Renal cortical epithelial cell (primary cell): Measurements from ENCODE around the gene ZNF692. TPM values are rescaled to one million over a fixed set of nuclear protein-coding genes. Genes with fewer than 3 reads are reported as not detected.
"Not testable (repeated sequence)": the region's sequence is repeated elsewhere in the genome, so short reads cannot be mapped to it uniquely, and the experiment has no call there.

Experiments used
- DNase-seq: peaks from one replicate; pipeline ENCODE4 v3.0.0-alpha.2; 2011; ENCODE audit warnings: low read depth
- total RNA-seq: library from RNA; depleted of rRNA; stranded (reverse); fragments of >200 nt; gene quantifications from 2 replicates; pipeline ENCODE4 v1.2.3, GENCODE V29; 2014

ZNF692 gene
- total RNA-seq, 1 donor from 2014 or later, result 19.6 TPM

DNA sequence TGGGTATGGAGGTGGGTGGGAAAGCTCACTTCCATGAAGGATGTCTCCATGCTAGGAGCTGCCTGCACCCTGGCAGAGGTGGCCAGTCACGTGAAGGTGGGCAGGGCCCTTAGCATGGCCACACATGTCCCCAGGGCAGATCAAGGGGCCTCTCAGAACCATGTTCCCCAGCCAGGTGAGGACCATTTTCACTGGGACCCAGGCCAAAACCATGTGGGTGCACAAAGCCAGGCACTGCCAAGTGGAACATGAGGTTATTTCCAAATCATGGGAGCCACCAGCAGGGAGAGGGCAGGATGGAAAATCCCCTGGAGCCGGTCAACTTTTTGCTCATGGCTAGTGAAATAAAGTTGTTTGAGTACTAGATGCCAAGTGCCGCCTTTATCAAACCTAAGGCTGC lies 9.7 kb downstream of the ZNF692 start:
- DNase-seq, result no peak

DNA sequence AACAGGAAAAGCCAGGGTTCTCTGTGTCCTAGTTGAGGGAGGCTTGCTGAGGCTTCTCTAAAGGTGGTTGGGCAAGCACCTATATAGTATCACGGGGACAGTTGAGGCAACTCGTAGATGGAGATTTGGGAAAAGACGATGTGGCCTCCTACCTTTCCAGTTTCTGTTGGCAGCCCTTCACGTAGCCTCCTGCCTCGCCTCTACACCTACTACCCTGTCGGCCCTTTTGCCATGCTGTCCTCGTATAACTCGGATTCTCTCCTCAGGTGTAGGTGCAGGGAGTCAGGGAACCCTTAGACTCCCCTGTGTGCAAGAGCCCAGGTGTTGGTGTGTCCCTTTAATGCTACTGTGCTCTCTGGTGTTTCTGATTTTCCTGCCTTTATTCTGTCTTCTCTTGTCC lies 10.3 kb downstream of the ZNF692 start:
- no peak for DNase-seq

DNA sequence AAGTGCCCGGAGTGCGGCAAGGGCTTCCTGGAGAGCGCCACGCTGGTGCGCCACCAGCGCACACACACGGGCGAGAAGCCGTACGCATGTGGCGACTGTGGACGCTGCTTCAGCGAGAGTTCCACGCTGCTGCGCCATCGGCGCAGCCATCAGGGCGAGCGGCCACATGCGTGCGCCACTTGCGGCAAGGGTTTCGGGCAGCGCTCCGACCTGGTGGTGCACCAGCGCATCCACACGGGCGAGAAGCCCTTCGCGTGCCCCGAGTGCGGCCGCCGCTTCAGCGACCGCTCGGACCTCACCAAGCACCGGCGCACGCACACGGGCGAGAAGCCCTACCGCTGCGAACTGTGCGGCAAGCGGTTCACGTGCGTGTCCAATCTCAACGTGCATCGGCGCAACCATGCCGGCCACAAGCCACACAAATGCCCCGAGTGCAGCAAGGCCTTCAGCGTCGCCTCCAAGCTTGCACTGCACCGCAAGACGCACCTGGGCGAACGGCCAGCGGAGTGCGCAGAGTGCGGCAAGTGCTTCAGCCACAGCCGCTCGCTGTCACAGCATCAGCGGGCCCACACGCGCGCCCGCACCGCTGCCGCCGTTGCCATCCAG lies 10.8 kb downstream of the ZNF692 start:
- no peak for DNase-seq

DNA sequence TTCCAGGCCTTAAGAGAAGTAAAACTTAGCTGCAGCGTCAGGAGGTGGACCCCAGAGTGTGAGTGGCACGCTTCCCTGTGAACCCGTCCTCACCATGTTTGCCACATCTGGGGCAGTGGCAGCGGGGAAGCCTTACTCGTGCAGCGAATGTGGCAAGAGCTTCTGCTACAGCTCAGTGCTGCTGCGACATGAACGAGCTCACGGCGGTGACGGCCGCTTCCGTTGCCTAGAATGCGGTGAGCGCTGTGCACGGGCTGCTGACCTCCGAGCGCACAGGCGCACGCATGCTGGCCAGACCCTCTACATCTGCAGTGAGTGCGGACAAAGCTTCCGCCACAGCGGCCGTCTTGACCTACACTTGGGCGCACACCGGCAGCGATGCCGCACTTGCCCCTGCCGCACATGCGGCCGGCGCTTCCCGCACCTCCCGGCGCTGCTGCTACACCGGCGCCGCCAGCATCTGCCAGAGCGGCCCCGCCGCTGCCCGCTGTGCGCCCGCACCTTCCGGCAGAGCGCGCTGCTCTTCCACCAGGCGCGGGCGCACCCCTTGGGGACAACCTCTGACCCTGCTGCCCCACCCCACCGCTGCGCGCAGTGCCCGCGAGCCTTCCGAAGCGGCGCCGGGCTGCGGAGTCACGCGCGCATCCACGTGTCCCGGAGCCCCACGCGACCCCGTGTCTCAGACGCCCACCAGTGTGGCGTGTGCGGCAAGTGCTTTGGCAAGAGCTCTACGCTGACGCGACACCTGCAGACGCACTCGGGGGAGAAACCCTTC lies 11.5 kb downstream of the ZNF692 start:
- DNase-seq, result no peak

DNA sequence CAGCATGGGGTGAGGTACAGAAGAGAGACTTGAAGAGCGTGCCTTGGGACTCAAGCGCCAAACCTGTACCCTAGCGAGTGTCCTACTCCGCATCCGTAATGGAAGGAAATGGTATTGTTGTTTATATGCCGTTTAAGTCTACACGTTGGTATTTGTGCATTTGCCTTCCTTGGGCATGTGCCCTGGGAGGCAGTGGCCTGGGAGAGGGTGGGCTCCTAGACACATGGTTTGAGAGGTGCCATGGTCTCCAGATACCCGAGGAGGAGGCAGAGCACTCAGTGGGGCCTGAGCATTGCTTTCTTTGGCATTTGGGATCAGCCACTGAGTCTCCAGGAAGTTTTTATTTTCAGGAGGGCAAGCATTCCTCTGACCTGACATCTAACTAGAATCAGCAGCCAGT lies 14.4 kb downstream of the ZNF692 start:
- DNase-seq, result no peak

DNA sequence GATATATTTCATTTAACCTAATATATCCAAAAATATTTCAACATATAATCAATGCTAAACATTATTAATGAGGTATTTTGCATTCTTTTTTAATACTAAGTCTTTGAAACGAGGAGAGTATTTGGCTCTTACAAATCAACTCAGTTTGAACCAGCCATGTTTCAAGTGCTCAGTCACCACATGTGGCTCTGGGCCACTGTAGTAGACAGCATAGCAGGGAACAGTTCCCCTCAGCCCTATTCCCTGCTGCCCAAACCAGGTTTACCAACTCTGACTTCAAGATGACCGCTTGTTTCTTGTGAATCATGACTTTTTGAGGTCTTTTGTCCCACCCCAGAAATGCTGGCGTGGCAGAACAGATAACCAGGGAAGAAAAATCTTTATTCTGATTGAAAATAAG lies 15.2 kb downstream of the ZNF692 start:
- DNase-seq, result no peak

DNA sequence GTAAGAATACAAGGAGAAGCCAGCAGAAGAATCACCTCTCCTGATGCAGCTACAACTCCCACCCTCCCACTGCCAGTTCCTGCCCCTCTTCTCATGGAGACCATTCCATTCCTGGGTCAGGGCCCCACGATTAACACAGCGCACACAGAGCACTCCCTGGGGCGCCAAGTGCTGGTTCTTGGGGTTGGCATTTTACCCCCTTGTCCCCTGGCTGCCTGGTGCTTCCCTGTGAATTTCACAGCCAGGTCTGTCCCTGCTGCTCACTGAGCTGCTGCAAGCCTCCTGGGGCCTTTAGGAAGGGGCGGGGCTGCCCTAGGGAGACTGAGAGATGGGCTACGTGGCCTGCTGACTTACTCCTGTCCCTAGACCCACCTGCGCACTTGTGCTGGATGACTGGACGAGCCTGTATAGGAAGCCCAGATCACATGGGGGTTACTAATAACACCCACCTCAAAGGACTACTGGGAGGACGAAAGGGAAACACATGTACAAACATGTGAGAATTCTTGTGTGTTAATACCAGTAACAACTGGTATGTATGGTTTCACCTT lies 16.0 kb downstream of the ZNF692 start:
- DNase-seq, result no peak

DNA sequence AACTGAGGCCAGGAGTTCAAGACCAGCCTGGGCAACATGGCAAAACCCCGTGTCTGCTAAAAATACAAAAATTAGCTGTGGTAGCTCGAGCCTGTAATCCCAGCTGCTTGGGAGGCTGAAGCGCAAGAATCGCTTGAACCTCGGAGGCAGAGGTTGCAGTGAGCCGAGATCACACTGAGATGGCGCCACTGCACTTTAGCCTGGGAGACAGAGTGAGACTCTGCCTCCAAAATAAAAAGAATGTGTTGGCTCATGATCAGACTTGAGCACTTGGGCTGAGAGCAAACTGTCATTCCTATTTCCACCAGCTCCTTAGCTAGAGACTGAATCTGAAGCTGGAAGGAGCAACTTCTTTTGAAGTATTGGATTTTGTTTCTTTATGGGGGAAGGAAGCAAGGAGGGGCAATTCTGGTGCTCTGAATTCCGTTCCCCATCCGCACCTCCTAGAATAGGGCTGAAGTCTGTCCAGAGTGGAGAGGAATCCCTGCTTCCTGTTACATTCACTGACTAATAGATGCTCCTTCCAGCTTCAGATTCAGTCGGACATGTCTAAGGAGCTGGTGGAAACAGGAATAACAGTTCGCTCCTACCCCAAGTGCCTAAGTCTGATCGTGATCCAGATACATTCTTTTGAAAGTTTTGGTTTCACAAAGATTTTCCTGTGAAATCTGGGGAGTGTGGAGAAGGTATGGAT lies 17.0 kb downstream of the ZNF692 start:
- DNase-seq, result peak; percentile 44

DNA sequence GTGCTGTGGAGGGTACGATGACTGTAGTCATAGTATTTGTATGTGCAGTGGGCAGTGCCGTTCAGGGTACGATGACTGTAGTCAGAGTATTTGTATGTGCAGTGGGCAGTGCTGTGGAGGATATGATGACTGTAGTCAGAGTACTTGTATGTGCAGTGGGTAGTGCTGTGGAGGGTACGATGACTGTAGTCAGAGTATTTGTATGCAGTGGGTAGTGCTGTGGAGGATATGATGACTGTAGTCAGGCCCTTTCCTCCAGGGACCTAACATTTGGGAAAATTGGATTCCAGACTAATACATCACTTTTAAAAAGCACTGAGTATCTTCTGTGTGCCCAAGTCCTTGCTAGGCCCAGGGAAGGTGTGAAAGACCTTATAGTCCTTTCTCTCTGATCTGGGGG lies 17.9 kb downstream of the ZNF692 start:
- no peak for DNase-seq

DNA sequence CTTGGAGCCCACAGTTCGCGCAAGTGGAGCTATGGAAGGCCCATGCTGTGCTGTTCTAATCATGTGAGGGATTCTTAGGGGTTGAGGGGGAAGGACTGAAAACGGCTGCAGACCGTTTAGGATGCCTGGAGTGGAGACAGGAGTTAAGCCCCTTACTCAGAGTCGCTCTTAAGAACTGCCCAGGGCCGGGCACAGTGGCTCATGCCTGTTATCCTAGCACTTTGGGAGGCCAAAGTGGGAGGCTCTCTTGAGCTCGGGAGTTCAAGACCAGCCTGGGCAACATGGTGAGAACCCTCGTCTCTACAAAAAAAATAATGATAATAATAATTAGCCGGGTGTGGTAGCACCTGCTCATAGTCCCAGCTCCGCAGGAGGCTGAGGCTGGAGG lies 19.7 kb downstream of the ZNF692 start:
- DNase-seq, result no peak

DNA sequence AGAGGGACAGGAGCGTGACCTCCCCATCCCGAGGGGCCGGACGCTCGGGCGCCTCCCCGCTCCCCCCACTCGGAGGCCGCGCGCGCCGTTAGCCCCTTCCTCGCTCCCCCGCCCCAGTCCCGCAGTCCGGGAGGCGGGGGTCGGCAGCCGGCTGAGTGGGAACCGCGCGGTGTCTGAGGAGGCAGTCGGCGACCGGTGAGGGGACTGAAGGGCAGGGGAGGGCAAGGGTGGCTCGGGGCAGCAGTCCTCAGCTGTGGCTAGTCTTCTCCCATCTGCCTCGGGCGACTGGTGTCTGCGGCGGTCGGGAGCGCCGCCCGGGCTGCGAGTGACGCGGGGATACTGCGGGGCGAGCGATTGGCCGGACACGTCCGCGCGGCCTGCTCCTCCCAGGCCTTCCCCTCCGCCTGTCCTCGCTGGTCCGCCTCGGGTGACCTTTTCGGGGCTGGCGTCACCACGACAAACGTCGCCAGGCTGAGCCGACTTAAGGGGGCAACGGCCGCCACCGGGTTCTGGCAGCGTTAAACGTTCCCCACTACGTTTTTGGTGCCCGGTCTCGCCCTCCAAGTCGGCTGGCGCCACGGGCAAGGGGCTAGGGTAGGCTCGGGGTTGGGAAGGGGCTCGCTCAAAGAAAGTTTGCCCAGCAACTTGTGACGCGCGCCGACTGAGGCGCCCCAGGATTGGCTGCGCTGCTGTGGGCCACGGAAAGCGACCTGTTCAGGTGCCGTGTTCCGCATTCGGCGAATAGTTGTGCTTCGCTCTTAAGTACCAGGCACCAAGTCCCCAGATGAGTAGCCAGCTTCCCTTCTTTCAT lies 20.3 kb downstream of the ZNF692 start:
- peak; percentile 82 for DNase-seq

DNA sequence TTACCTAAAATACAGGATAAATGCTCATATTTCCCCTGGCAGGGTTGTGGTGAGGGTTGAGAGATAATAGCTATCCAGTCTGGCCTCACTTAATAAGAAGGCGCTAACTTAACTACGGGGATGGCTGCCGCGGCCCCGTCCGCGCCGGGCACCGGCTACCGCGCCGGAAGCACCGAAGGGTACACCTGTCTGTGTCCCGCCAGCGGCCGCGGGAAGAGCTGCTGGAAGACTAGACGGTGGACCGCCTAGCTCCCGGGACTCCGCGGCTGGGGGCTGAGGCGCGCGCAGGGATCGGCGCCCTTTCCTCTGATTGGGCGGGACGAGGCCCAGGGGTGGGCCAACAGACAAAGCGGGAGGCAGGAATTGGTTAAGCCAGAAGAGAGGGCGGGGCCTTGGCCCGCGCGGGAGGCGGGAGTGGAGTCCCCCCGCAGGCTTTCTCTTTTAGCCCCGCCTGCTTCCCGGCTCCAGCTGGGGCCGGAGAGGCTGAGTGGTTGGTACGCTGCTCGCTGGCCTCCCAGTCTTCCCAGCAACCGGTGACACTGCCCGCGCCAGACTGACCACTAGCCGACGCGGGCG lies 21.0 kb downstream of the ZNF692 start, which contains the start of gene ZNF672:
Gene ZNF672 (plus strand): TSS at position 444 of the 576 bp plus-strand sequence. CDS start 9,051 bp downstream, outside the sequence.
- peak; percentile 92 for DNase-seq

DNA sequence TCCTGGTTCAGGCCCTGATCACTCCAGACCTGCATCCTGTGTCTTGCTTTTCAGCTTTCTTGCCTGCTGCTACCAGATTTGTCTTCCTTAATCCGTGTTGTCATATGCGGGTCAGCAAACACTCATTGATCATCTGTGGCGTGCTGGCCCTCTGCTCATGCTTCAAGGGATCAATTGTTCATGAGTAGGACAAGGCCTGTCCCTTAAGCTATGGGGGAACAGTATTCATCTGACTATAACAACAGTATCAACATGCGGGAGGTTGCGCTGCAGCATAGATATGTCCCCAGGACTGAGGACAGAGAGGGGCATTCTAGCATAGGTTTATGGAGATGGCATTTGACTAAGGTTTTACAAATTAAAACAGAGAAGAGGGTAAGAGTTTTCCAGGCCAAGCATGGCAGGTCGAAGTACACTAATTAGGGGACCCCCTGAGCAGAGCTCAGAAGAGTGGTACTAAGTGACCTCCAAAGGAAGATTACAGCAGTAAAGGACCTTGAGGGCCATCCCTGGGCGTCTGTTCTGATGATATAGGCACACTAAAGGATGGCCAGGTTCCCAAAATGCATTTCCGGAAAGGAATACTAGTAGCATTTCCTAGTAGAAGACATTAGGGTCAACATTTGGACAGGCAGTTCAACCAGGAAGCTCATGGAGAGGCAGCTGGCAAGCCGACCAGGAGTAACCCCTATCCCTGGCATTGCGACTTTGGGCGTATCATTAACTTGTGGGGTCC lies 21.7 kb downstream of the ZNF692 start:
- DNase-seq, result no peak

DNA sequence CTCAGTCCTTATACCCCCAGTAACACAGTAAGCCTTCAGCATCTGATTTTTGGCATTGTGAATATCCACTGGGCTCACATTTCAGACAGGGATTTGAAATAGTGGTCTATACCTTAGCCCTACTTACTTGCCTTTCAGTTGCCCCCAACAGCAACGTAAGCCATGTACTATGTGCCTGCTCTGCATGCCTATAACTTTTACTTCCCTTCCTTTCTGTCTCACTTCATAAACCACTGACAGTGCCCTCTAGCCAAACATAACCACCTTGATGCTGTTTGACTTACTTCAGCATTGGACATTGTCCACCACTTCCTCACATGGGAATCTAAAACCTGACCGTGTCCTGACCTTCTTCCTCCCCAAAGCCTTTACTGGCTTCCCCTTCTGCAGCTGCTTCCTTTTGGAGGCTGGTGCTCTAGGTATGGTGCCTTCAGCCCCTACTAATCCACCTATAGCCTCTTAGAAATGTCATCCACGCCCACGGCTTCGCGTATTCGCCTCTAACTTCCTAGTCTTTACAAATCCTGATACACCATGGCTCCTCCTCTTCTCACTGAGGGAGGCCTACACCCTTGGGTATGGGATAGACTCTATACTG lies 24.4 kb downstream of the ZNF692 start:
- no peak for DNase-seq

DNA sequence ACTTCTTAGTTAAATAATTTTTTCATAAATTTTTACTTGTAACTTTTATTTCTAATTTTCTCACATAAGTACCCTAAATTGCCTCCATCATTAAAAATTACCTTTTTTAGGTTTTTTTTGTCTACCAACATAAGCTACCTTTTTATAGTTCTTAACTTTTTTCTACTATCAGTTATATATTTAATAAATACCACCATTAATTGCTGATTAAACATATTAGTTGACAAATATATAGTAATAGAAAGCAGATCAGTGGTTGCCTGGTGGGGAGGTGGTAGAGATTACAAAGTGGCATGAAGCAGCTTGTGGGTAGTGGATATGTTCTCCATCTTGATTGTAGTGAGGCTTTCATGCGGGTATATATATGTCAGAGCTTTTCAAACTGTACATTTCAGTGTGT lies 27.0 kb downstream of the ZNF692 start:
- no peak for DNase-seq

DNA sequence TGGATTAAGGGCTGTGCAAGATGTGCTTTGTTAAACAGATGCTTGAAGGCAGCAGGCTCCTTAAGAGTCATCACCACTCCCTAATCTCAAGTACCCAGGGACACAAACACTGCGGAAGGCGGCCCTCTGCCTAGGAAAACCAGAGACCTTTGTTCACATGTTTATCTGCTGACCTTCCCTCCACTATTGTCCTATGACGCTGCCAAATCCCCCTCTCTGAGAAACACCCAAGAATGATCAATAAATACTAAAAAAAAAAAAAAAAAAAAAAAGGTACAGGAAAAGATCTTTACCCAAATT lies 28.2 kb downstream of the ZNF692 start:
- not testable (repeated sequence) for DNase-seq

DNA sequence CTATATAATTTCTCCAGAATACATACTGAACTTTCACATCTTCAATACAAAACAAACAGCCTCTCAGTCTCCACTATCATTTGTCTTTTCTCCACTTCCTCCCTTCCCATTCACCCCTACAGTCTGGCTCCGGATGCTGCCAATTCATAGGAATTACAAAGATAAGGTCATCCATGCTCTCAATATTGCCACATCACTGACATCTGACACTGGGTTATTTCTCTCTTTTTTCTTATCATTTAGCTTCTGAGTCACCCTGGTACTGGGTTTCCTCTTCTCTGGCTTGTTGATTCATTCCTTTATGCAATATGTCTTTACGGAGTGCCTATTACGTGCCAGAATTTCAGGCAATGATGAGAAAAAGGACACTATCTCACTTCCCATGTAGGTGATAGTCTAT lies 30.0 kb downstream of the ZNF692 start:
- no peak for DNase-seq

DNA sequence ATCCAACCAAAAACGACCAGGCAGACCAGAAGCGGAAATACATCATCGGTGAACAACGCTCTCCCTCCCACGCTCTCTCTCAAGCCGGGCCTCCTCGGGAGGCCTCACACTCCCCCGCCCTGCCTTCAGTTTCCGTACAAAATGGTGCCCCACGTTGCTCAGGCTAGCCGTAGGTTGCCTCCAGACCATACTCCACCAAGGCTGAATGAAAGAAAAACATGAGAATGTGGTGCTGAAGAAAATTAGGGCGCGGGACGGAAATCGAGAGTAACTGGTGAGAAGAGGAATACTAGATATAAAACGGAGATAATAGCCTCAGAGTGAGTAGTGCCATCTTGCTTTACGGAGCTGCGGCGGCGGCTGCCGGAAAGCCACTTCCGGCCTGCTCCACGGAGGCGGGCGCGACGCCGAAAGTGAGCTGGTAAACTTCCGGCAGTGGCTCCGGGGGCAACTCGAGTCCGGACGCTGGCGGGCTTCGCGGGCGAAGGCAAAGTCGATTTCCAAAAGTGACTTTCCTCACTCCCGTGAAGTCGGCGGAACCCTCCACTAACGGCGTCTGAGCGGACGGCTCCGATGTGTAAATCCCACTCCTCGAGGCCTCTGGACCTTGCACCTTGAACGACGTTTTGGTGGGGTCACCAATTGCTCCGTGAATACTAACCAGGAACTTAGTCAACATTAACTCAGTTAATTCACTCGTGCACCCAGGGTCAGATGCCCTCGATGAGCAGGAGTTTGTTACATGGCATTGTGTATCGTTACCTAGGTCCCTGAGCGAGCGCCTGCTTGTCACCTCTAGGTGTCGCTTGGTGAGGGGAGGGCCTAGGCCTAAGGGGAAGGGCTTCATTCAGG lies 32.8 kb downstream of the ZNF692 start, which contains the start of gene SH3BP5L:
Gene SH3BP5L (minus strand): TSS at position 7 of the 852 bp plus-strand sequence. CDS start 980 bp downstream, outside the sequence.
- DNase-seq, result peak; percentile 92

DNA sequence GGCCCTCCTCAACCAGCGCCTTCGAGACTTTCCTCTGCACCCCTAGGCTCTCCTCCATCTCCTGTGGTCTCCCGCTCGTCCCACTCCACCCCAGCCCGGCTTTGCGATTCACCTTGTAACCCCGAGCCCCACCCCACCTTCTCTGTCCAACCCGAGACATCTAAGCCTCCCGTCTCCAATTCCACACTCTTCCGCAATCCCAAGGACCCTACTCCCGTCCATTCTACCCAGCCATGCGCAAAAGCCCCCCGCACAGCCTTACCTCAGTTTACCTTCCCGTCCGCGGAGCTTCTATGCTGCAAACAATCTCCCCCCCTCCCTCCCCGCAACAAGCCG lies 33.3 kb downstream of the ZNF692 start:
- DNase-seq, result no peak

DNA sequence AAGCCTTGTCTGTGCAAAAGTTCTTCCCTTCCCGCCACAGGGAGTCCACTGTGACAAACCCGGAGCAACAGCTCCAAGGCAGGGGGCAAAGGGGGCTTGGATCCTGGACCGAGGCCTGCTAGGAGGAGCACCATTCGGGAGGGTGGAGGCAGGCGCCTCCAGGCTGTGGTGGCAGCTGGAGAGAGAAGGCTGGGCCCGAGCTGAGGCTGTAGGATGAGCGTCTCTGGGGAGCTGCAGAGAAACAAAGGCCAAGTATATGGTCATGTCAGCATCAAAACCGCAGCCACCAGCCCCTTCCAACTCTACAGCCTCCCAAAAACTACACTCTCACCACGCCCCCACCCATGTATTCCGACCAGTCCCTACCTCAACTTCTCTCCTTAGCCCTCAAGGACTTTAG lies 33.7 kb downstream of the ZNF692 start:
- no peak for DNase-seq
